Psoas muscle (tissue), 8 donors: ENCODE data around the gene KRTAP10-8. TPM values are rescaled to one million over a fixed set of nuclear protein-coding genes. Genes with fewer than 3 reads are reported as not detected.

ENCODE experiments used
- ATAC-seq, 4 donors: fragments of 200-7000 bp; cut with Tn5 transposase; one replicate each; pipeline ENCODE4 v1.9.1; 2020; ENCODE audit warnings: moderate library complexity in 3 of 4, mild to moderate bottlenecking in 2 of 4
- DNase-seq, 2 donors: peaks; one replicate each; pipeline ENCODE4 v3.0.0-alpha.2; 2020
- H3K27ac ChIP-seq: fragments of 200-600 bp; one replicate; pipeline ENCODE4 v1.8.0; 2022
- H3K27me3 ChIP-seq, 3 donors: fragments of 200-600 bp in 1 of 3; one replicate each; pipeline versions ENCODE4 v1.6.1 to v1.8.0; 2013 to 2022; ENCODE audit warnings: low read length in 2 of 3, mild to moderate bottlenecking in 2 of 3, moderate library complexity in 1 of 3; ENCODE audit not compliant: insufficient read depth in 3 of 3
- H3K36me3 ChIP-seq, 2 donors: fragments of 200-600 bp in 1 of 2; one replicate each; pipeline versions ENCODE4 v1.6.1 to v1.8.0; 2013 to 2022; ENCODE audit warnings: low read depth in 1 of 2, mild to moderate bottlenecking in 1 of 2, moderate library complexity in 1 of 2; ENCODE audit not compliant: insufficient read depth in 1 of 2
- H3K4me1 ChIP-seq: fragments of 200-600 bp; one replicate; pipeline ENCODE4 v1.8.0; 2022
- H3K4me3 ChIP-seq: fragments of 200-600 bp; one replicate; pipeline ENCODE4 v1.8.0; 2022; ENCODE audit warnings: mild to moderate bottlenecking
- H3K9me3 ChIP-seq: fragments of 200-600 bp; one replicate; pipeline ENCODE4 v1.8.0; 2022
- WGBS, 3 donors: extraction: QIAGEN DNeasy Blood & Tissue Kit; methylation state at CpG; one replicate each; pipeline versions ENCODE4 v1.1.6 to v1.1.7; 2013; 5-methylcytosine and 5-hydroxymethylcytosine counted together
- intact Hi-C, 2 donors: fragments of 100-400 bp; cut with DNase I; formaldehyde crosslinking; loops; one replicate each; pipeline versions ENCODE4 v1.11.0 to v1.14.2; 2022
- polyA plus RNA-seq, 3 donors: library from polyadenylated mRNA; stranded (reverse); fragments of 200-250 nt; gene quantifications; one replicate each; pipeline ENCODE4 v1.2.3, GENCODE V29; 2013
- total RNA-seq, 4 donors: library from RNA; stranded (reverse); fragmentation: NEBNext Ultra II Directional in 2 of 4; extraction: Animal tissue kit (Norgen Biotek cat#: 25700) in 2 of 4; gene quantifications; one replicate each; pipeline versions ENCODE4 v1.2.1 to v1.2.4, GENCODE V29; 2021 to 2023
- TF ChIP-seq, protein P1 (sequence below): fragments of 200-600 bp; IDR thresholded peaks from one replicate; pipeline ENCODE4 v1.8.0; 2022; ENCODE audit warnings: antibody characterized with exemption
- donor health status: healthy with polysubstance abuse.
- donor health status: DM: no; HTN: no; CAD: no; lungs with moderate emphysema.
- donor health status: Bipolar disorder and iron deficiency.
- donor health status: healthy.
- donor health status: DM: yes; HTN: yes; CAD: no.
- donor health status: DM: no; HTN: no; CAD: no.
- donor health status: DM: no; HTN: no; CAD: no.
- donor health status: DM: yes; HTN: yes; CAD: no.

The KRTAP10-8 gene
- total and polyA plus RNA-seq, 7 donors: not detected

- H3K27me3 ChIP-seq: peaks cover 0 to 42% (median 3%) of the 10 kb centered on the region in 3 donors
- no peak overlapping the region for H3K4me3 ChIP-seq
- DNase-seq (no peak), ATAC-seq (no peak)
- WGBS, 3 donors: 65 to 74% (median 70%) methylated on average over 17 of the region's 17 CpGs
- TF ChIP-seq, protein P1, sequence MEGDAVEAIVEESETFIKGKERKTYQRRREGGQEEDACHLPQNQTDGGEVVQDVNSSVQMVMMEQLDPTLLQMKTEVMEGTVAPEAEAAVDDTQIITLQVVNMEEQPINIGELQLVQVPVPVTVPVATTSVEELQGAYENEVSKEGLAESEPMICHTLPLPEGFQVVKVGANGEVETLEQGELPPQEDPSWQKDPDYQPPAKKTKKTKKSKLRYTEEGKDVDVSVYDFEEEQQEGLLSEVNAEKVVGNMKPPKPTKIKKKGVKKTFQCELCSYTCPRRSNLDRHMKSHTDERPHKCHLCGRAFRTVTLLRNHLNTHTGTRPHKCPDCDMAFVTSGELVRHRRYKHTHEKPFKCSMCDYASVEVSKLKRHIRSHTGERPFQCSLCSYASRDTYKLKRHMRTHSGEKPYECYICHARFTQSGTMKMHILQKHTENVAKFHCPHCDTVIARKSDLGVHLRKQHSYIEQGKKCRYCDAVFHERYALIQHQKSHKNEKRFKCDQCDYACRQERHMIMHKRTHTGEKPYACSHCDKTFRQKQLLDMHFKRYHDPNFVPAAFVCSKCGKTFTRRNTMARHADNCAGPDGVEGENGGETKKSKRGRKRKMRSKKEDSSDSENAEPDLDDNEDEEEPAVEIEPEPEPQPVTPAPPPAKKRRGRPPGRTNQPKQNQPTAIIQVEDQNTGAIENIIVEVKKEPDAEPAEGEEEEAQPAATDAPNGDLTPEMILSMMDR: no peak
- H3K4me1 ChIP-seq: no peaks in the 10 kb centered on the region
- no peaks in the 10 kb centered on the region for H3K9me3 ChIP-seq
- no peaks in the 10 kb centered on the region for H3K36me3 ChIP-seq
- H3K27ac ChIP-seq: no peak overlapping the region
- intact Hi-C loops: no loop called here
These were observed 42.0 kb downstream of the KRTAP10-8 start for GRCh38 chr21:44653656-44654575.

- H3K36me3 ChIP-seq: no peaks in the 10 kb centered on the region
- no peaks in the 10 kb centered on the region for H3K4me1 ChIP-seq
- no peaks in the 10 kb centered on the region for H3K9me3 ChIP-seq
- intact Hi-C loops: no loop called here
- H3K4me3 ChIP-seq: no peak within 1 kb of the TSS
- no peak for ATAC-seq
- peaks cover 0 to 46% (median 2%) of the 10 kb centered on the region in 3 donors for H3K27me3 ChIP-seq
- H3K27ac ChIP-seq: no peak within 1 kb of the TSS
- TF ChIP-seq, protein P1: no peak
- no peak for DNase-seq
- 55 to 63% (median 55%) methylated on average over 9 of the region's 9 CpGs for WGBS, 3 donors
These were observed 42.8 kb downstream of the KRTAP10-8 start, which contains the start of gene KRTAP12-4 for GRCh38 chr21:44654576-44655175. Gene KRTAP12-4 (minus strand): TSS chr21:44654659. CDS start chr21:44654614, 45 bp downstream.

DNA sequence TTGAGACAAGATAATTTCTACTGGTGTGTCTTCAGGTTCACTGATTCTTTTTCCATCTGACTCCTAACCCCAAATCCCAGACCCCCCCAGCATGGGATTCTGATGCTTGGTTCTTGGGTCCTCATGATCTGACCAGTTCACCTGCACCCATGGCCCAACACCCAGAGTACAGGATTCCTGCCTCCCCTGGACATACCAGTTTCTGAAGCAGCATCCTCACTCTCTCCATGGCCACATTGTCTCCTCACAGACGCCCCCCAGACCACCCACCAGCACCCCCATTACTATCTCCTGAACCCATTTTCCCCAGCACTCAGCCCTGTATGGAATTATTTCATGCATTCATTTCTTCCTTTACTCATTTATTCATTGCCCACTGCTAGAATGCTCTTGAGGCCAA is 45.0 kb downstream of the KRTAP10-8 start:
- ATAC-seq: no peak
- WGBS, 3 donors: 40 to 63% (median 49%) methylated on average over 1 of the region's 1 CpG
- Histone ChIP-seq H3K4me3 (no peak overlapping the region), H3K4me1 (no peaks in the 10 kb centered on the region), H3K36me3 (no peaks in the 10 kb centered on the region), H3K27me3 (peaks cover 2 to 44% (median 5%) of the 10 kb centered on the region in 3 donors), H3K27ac (no peak overlapping the region), H3K9me3 (no peaks in the 10 kb centered on the region)
- DNase-seq: no peak
- intact Hi-C loops: no loop called here
- TF ChIP-seq, protein P1: no peak

DNA sequence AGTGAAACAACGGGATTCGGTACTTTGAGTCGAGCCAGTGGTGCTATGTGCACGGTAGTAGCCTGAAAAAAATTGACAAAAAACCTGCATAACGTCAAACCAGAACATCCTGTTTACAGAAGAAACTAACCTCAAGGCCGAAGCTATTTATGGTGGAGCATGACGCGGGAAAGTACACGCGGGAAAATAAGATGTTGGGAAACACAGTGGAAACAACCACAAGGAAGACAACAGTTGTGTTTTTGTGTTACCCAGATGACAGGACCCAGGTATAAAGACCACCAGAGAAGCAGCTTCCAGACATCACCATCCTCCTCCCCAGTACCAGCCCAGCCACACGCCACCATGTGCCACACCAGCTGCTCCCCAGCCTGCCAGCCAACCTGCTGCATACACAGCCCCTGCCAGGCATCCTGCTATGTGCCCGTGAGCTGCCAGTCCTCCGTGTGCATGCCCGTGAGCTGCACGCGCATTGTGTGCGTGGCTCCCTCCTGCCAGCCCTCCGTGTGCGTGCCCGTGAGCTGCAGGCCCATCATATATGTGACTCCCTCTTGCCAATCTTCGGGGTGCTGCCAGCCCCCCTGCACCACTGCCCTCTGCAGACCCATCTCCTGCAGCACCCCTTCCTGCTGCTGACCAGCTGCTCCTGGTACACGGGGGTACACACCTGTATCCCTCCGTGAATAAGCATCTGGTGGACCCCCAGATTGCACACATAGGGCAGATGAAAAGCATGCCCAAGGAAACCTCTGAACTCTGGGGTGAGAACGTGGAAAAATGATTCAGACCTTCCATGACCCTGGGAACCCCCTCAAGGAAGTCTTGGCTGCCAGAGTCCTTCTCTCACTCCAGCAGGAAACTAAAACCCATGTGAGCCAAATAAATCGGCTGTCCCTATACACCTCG is 46.0 kb downstream of the KRTAP10-8 start, which contains the start of gene KRTAP12-3:
Gene KRTAP12-3, plus strand, starts transcription at position 298 of the 906 bp plus-strand sequence. Its CDS starts 48 bp downstream, at position 346.
- Histone ChIP-seq H3K27ac (no peak within 1 kb of the TSS), H3K4me3 (no peak within 1 kb of the TSS), H3K27me3 (peaks cover 2 to 44% (median 5%) of the 10 kb centered on the region in 3 donors), H3K4me1 (no peaks in the 10 kb centered on the region), H3K9me3 (no peaks in the 10 kb centered on the region), H3K36me3 (no peaks in the 10 kb centered on the region)
- 68 to 74% (median 70%) methylated on average over 26 of the region's 26 CpGs for WGBS, 3 donors
- ATAC-seq (no peak), DNase-seq (no peak)
- intact Hi-C loops: no loop called here
- TF ChIP-seq, protein P1: no peak
